Measurements from ENCODE around the gene GTF2A1L.
"Not testable (repeated sequence)": the region's sequence is repeated elsewhere in the genome, so short reads cannot be mapped to it uniquely, and the experiment has no call there.

The GTF2A1L gene

GRCh38 chr2:48613211-48613610, 4.4 kb upstream of the GTF2A1L start:
- DNase-seq = no peak

GRCh38 chr2:48614581-48614980, 3.1 kb upstream of the GTF2A1L start:
- not testable (repeated sequence) for DNase-seq

GRCh38 chr2:48619526-48619925, 1.9 kb downstream of the GTF2A1L start:
- DNase-seq = no peak

- no peak for DNase-seq
Measured at GRCh38 chr2:48620604-48621003, 2.9 kb downstream of the GTF2A1L start.

- DNase-seq = peak; percentile 8
Measured at GRCh38 chr2:48622691-48623090, 5.0 kb downstream of the GTF2A1L start.

DNA sequence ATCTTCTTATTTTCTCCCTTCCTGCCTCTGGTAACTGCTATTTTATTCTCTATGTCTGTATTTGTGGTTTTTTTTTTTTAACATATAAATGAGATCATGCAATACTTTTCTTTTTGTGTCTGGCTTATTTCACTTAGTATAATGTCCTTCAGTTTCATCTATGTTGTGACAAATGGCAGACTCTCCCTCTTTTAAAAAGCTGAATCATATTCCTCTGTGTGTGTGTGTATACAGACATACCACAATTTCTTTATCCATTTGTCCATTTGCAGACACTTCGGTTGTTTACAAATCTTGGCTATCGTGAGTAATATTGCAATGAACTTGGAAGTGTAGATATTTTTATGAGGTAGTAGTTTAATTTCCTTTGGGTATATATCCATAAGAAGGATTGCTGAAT, 7.0 kb downstream of the GTF2A1L start:
- no peak for DNase-seq

DNA sequence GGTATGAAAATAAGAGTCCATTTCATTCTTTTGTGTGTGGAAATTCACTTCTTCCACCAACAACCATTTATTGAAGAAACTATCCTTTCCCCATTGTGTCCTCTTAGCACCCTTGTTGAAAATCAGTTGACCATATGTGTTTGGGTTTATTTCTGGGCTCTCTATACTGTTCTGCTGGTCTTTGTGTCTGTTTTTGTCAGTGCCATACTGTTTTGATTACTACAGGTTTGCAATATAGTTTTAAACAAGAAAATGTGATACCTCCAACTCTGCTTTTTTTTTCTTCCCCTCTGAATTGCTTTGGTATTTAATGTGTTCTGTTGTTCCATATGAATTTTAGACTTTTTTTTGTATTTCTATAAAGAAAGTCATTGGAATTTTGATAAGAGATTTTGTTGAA, 8.4 kb downstream of the GTF2A1L start:
- no peak for DNase-seq

DNA sequence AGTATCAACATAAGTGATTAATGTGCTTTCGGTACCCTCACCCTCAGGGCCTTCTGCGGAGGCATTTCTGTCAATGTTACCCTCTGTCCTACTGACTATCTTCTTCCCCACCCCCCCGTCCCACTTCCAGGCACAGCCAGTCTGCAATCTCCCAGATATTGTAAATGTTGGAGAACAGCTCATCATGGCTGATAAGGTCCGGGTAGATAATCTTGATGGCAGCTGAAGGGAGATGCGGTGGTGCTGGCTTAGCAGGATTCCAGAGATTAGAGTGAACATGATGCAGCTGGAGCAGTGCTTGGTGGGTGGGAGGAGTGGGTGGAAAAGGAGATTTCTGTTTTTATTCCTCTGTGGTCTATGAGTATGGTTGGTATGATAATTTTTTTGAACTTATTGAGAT, 15.5 kb downstream of the GTF2A1L start:
- no peak for DNase-seq

- no peak for DNase-seq
Measured at GRCh38 chr2:48635786-48636185, 18.1 kb downstream of the GTF2A1L start.

DNA sequence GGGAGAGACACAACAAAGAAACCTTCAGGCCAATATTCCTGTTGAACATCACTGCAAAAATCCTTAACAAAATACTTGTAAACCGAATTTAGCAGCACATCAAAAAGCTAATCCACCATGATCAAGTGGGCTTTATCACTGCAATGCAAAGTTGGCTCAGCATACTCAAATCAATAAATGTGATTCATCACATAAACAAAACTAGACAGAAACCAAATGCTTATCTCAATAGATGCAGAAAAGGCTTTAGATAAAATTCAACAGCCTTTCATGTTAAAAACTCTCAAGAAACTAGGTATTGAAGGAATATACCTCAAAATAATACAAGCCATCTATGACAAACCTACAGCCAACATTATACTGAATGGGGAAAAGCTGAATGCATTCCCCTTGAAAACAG, 20.6 kb downstream of the GTF2A1L start:
- DNase-seq = no peak

DNA sequence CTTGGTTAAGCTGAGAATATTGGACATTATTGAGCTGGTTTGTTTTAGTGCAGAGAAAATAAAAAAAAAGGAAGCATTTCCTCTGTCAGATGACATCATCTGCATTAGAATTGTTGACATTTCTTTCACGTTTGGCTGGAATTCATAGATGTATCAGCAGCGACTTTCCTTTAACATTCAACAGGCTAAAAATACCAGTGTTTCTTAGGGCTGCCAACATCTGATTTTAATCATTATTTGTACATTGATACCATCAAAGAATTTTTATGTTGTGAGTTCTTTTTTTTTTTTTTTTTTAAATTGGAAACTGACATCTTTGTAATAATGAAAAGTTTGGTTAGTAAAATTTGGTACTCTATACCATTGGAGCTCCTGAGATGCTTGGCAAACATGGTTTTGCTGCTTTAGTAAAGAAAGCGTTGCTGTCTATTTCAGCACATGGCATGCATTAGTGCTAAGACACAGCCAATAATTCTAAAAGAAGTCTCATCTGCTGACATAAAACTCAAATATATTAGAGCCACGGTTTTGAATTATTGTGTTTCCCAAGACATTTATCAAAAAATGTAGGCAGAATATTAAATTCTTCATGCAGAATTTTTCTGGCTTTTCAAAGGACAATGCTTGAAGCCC, 33.6 kb downstream of the GTF2A1L start:
- peak; percentile 57 for DNase-seq

- no peak for DNase-seq
Measured at GRCh38 chr2:48668992-48669391, 51.3 kb downstream of the GTF2A1L start.

DNA sequence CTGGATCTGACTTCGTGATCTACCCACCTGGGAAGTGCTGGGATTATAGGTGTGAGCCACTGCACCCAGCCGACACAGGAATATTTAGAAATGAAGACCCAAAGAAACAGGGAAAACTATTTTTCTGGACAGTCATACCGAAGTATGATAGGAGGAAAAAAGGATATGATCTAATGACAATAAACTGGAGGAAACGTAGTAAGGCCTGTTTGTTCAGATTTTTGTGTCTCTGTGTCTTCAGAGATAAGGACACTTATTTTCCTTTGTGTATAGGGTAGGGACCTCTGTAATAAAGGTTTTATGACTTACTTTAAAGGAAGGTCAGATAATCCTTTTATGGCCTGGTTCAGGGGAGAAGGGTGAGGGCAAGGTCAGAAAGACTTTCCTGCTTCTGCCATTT, 55.9 kb downstream of the GTF2A1L start:
- DNase-seq = no peak

- no peak for DNase-seq
Measured at GRCh38 chr2:48674933-48675332, 57.3 kb downstream of the GTF2A1L start.

- no peak for DNase-seq
Measured at GRCh38 chr2:48677450-48677849, 59.8 kb downstream of the GTF2A1L start.

GRCh38 chr2:48685126-48685525, 67.5 kb downstream of the GTF2A1L start:
- no peak for DNase-seq

DNA sequence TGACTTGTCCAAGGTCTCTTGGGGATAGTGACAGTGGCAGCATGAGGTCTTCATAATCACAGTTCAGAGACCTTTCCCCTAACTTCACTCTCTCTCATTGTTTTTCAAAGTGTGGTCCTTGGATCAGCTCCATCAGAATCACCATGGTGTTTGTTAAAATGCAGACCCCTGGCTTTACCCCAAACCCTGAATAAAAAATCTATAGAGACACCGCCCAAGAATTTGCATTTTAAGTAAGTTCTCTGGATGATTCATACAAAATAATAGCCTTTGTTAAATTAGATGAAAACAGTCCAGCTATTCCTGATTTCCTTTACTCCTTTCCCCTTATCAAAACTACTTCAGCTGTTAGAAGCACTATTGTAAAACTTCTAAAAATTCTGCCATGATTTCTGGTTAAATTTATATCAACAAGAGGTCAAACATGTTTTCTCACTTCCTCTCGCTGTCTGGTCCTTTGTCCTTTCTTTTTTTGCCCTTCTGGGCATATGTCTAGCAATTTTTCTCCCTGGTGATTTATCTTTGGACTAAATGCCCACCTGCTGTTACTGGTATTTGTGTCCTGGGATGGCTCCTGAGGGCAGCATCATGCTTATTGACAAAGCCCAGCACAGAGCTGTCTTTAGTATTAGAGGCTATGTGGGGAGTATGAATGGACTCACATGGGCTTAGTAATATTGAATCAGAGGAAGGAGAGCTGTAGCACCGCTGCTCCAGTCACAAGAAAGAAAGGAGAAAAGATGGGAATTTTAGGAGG, 74.5 kb downstream of the GTF2A1L start:
- DNase-seq = no peak

- DNase-seq = no peak
Measured at GRCh38 chr2:48693066-48693465, 75.4 kb downstream of the GTF2A1L start.

DNA sequence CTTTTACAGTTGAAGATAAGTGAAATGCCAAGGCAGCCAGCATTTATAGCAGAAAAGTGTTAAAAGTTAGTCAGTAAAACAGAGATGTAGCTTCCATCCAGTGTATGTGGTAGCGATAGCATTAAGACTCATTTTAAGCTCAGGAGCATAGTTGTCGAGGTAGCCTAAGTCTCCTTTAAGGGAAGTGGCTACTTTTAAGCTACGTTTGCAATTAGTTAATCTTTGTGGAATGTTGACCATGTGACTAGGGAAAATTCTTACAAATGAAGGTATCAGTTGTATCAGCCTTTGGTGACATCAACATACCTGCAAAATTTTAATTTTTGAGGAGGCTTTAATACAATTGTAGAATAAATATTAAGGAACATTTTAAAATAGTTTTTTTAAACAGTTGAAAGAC, 76.0 kb downstream of the GTF2A1L start:
- no peak for DNase-seq

DNA sequence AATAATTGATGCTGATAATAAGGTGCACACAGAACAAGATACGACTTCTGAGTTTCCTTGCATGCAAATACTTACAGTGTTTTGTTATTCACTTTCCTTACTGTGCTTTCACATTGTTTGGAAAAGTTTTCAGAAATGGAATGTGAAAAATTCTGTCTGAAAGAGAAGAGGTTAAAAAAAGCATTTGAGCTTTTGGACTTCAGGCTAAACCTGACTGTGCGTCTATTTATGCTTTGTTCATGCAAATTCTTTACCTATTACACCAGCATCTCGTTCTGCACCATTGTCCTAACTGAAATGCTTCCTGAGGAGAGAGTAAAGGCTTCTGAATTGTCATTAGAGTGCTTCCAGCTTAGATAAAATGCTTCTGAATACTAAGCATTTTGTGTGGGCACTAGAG, 76.5 kb downstream of the GTF2A1L start:
- peak; percentile 27 for DNase-seq

DNA sequence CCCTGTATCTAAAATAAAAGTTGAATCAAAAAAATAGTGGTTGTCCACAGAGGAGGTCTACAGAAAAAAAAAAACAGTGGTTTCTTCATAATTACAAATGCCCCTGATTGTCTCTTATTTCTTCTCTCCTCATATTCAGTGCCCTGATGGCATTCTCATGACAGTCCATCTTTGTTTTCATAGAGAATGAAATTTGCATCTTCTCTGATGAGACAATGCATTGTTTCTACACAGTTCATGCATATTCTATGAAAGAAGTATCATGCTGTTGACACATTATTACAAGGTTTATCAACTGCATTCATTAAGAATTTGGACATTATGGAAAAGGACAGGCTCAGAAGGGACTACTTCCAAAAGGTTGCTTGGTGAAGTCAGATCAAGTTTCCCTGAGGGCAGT, 78.3 kb downstream of the GTF2A1L start:
- DNase-seq = no peak

GRCh38 chr2:48696881-48697280, 79.2 kb downstream of the GTF2A1L start:
- no peak for DNase-seq

GRCh38 chr2:48699348-48699930, 81.8 kb downstream of the GTF2A1L start:
- DNase-seq = peak; percentile 81

DNA sequence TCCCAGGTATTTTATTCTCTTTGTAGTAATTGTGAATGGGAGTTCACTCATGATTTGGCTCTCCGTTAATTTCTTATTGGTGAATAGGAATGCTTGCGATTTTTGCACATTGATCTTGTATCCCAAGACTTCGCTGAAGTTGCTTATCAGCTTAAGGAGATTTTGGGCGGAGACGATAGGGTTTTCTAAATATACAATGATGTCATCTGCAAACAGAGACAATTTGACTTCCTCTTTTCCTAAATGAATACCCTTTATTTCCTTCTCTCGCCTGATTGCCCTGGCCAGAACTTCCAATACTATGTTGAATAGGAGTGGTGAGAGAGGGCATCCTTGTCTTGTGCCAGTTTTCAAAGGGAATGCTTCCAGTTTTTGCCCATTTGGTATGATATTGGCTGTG, 86.0 kb downstream of the GTF2A1L start:
- DNase-seq = not testable (repeated sequence)

Measured in HCEC 1CT (cell line).